Measurements from ENCODE around the gene PHF2.
"Not testable (repeated sequence)": the region's sequence is repeated elsewhere in the genome, so short reads cannot be mapped to it uniquely, and the experiment has no call there.

DNA sequence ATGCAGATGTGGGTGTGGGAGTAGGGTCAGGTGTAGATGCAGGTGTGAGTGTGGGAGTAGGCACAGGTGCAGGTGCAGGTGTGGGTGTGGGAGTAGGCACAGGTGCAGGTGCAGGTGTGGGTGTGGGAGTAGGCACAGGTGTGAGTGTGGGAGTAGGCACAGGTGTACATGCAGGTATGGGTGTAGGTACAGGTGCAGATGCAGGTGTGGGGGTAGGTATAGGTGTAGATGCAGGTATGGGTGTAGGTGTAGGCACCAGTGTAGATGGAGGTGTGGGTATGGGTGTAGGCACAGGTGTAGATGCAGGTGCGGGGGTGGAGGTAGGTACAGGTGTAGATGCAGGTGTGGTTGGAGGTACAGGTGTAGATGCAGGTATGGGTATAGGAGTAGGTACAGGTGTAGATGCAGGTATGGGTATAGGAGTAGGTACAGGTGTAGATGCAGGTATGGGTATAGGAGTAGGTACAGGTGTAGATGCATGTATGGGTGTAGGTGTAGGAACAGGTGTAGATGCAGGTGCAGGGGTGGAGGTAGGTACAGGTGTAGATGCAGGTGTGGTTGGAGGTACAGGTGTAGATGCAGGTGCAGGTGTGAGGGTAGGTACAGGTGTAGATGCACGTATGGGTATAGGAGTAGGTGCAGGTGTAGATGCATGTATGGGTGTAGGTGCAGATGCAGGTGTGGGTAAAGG, 96.1 kb downstream of the PHF2 start:
- TF ChIP-seq POLR2A (IDR thresholded peaks at IDR 0.05; ENCODE audit: low read length); GATA1 (IDR thresholded peaks at IDR 0.05; ENCODE audit: low read depth, low read length): not testable (repeated sequence)
